GM21528 (cell line): ENCODE measurements around the gene PRSS57.

Experiments used
- ATAC-seq: cut with Tn5 transposase; IDR thresholded peaks from one replicate; pipeline ENCODE4 v1.9.1; 2021; ENCODE audit warnings: mild to moderate bottlenecking, moderate library complexity; ENCODE audit not compliant: unreplicated experiment, low FRiP score

PRSS57 gene

DNA sequence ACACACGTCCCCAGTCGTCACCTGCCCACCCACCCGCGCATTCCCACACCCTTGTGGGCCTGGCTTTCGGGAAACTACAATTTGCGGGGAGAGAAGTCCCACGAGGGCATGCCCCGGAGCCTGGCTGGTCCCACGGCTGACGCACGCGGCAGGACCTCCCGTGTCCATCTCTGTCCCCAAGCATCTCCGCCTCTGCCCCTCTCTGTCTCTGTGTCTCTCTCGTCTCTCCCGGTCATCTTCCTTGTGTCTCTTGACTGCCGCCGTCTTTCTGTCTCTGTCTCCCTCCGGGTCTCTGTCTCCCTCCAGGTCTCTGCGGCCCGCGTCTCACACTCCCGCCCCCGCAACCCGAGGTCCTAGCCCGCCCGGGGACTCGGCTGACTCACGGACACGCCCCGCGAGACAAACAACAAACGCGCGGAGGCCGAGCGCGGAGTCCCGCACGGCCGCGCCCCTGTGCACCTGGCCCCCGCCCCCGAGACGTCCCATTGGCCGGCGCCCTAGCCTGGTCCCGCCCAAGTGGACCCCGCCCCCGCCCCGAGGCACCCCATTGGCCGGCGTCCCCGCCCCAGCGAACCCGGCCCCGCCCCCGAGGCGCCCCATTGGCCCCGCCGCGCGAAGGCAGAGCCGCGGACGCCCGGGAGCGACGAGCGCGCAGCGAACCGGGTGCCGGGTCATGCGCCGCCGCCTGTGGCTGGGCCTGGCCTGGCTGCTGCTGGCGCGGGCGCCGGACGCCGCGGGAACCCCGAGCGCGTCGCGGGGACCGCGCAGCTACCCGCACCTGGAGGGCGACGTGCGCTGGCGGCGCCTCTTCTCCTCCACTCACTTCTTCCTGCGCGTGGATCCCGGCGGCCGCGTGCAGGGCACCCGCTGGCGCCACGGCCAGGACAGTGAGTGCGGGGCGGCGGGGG, 55.7 kb downstream of the PRSS57 start, which contains the start of gene FGF22:
Gene FGF22, plus strand, starts transcription at position 627 of the 908 bp plus-strand sequence. Its CDS starts 47 bp downstream, at position 674.
- no peak for ATAC-seq

DNA sequence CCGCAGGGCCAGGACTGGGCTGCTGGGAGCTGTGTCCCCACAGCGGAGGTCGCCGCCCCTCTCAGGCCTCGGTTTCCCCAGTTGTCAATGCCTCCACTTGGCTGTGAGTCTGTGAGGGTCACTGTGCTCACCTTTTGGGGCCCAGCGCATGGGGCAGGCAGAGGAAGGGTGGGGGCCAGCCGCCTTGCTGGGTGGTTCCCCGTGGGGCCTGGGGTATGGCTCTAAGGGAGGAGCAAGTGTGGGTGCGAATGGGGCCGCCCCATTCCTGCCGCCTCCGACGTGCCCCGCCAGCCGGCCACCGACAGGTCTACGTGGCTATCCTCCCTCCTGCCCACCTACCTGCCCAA, 56.4 kb downstream of the PRSS57 start:
- no peak for ATAC-seq
